PC-9 (cell line): Measurements from ENCODE around the gene PXN.

Experiments used
- CTCF ChIP-seq: fragments of 200-600 bp; sonication (generic); conservative IDR thresholded peaks from 2 replicates; pipeline ENCODE4 v1.6.1; 2017; ENCODE audit warnings: mixed run types, antibody characterized with exemption, mild to moderate bottlenecking, moderate library complexity
- EZH2 ChIP-seq: fragments of 200-600 bp; sonication (generic); IDR thresholded peaks from 2 replicates; pipeline ENCODE4 v1.8.0; 2017; ENCODE audit warnings: antibody characterized with exemption, low read depth

GRCh38 chr12:120186654-120187053 lies 78.9 kb downstream of the PXN start:
- TF ChIP-seq CTCF (no peak), EZH2 (no peak)
